ENCODE results near the gene RPH3AL. TPM values are rescaled to one million over a fixed set of nuclear protein-coding genes. Genes with fewer than 3 reads are reported as not detected.

Gene RPH3AL
- total and polyA plus RNA-seq, 2 of the 8 experiments (the other 6 are each of a cell fraction or from before 2014, with no cell fraction given) = 5.6 to 5.8 TPM

GRCh38 chr17:246226-246625, 106.4 kb downstream of the RPH3AL start:
- H2BK15ac ChIP-seq (ENCODE audit: low read length) = no peak overlapping the region
- no peak overlapping the region for H3K4ac ChIP-seq (replicated peaks; ENCODE audit: insufficient read length, low read depth, low read length)
- no peak overlapping the region for H3K23ac ChIP-seq (ENCODE audit: insufficient read length)
- no peak overlapping the region for H4K91ac ChIP-seq (replicated peaks; ENCODE audit: insufficient read length, low read length)
- H3K36me3 ChIP-seq (ENCODE audit: control insufficient read depth in 2 of 4, insufficient read depth in 4 of 4, low read length in 3 of 4) = no peaks in the 10 kb centered on the region; a peak in 1 of 8 replicates
- DNase-seq (ENCODE audit: low read depth in 1 of 2, low spot score in 2 of 2) (no peak), FAIRE-seq (no peak)
- no peaks in the 10 kb centered on the region for H3K79me2 ChIP-seq (ENCODE audit: control insufficient read depth in 1 of 2, insufficient read depth in 2 of 2, low read length in 2 of 2)
- no peak overlapping the region for H4K5ac ChIP-seq (ENCODE audit: insufficient read length, low read depth, low read length)
- H3K79me1 ChIP-seq (ENCODE audit: low read depth, low read length) = no peaks in the 10 kb centered on the region
- H3K9ac ChIP-seq (replicated peaks in 1 of 4; ENCODE audit: extremely low read depth in 1 of 4, low read depth in 3 of 4, low read length in 3 of 4) = no peak overlapping the region
- no peak overlapping the region for H3K56ac ChIP-seq (replicated peaks; ENCODE audit: insufficient read length, low read depth, low read length)
- peaks cover 4% of the 10 kb centered on the region for H3K23me2 ChIP-seq (ENCODE audit: low read depth, low read length)
- no peak overlapping the region for H3K4me2 ChIP-seq (ENCODE audit: insufficient read depth in 1 of 2, low read depth in 2 of 2, low read length in 2 of 2)
- H2BK12ac ChIP-seq (ENCODE audit: low read depth, low read length) = 0 out of 2 replicates have a peak overlapping the region, but pooled peaks have one; percentile 75
- no peak overlapping the region for H2BK5ac ChIP-seq (ENCODE audit: low read depth, low read length)
- H3K27me3 ChIP-seq (replicated peaks in 1 of 4; ENCODE audit: control insufficient read depth in 3 of 4, extremely low read depth in 1 of 4, insufficient read depth in 3 of 4, low read length in 3 of 4) = no peaks in the 10 kb centered on the region; a peak in 1 of 7 replicates
- H4K8ac ChIP-seq (ENCODE audit: extremely low read depth, insufficient read depth, low read length) = no peak overlapping the region
- WGBS, 2 experiments (ENCODE audit: extremely low coverage in 1 of 2, insufficient coverage in 1 of 2, insufficient read length in 1 of 2, insufficient replicate concordance in 2 of 2, low coverage in 1 of 2, low lambda C conversion rate in 2 of 2, missing lambda C conversion rate in 1 of 2) = 88% methylated on average over 14 of the region's 14 CpGs; no CpG with 5 or more reads in 1 of the 2 experiments
- no peaks in the 10 kb centered on the region for H3K4me1 ChIP-seq (replicated peaks in 1 of 4; ENCODE audit: control insufficient read depth in 3 of 4, insufficient read depth in 4 of 4, low read length in 3 of 4)
- H3K9me3 ChIP-seq (ENCODE audit: insufficient read depth in 2 of 2, low read depth in 1 of 2, low read length in 1 of 2) = no peaks in the 10 kb centered on the region
- H2AK5ac ChIP-seq (ENCODE audit: low read depth, low read length) = no peak overlapping the region
- no peak overlapping the region for H2AFZ ChIP-seq (ENCODE audit: low read length)
- ChIA-PET POLR2A (ENCODE audit: partially characterized antibody) (no interaction called here), CTCF (ENCODE audit: partially characterized antibody) (no interaction called here)
- H2BK120ac ChIP-seq (replicated peaks; ENCODE audit: low read depth, low read length) = no peak overlapping the region
- H2BK20ac ChIP-seq (ENCODE audit: low read length) = no peak overlapping the region
- peaks cover 0 to 7% of the 10 kb centered on the region in 2 experiments for H4K20me1 ChIP-seq (replicated peaks in 1 of 2; ENCODE audit: control insufficient read depth in 1 of 2, insufficient read depth in 2 of 2, low read length in 2 of 2)
- H3K18ac ChIP-seq (ENCODE audit: extremely low read depth, low read length) = no peak overlapping the region
- H3K4me3 ChIP-seq (ENCODE audit: extremely low read depth in 1 of 4, insufficient read depth in 2 of 4, low read depth in 3 of 4, low read length in 4 of 4) = no peak overlapping the region
- no peak overlapping the region for H3K14ac ChIP-seq (ENCODE audit: insufficient read length)
- no peak overlapping the region for H3K27ac ChIP-seq (ENCODE audit: low read depth, low read length)
- TF ChIP-seq EP300 (IDR thresholded peaks at IDR 0.05; ENCODE audit: borderline replicate concordance in 1 of 2, low read depth in 2 of 2, low read length in 2 of 2) (no peak), POLR2AphosphoS5 (IDR thresholded peaks at IDR 0.05; ENCODE audit: low read depth, low read length) (no peak), PHF8 (conservative IDR thresholded peaks at IDR 0.05; ENCODE audit: low read depth, low read length) (no peak), NRF1 (IDR thresholded peaks at IDR 0.05; ENCODE audit: low read depth, low read length) (no peak), FOSL1 (IDR thresholded peaks at IDR 0.05; ENCODE audit: insufficient read depth, low read depth, low read length) (no peak), SP1 (IDR thresholded peaks at IDR 0.05; ENCODE audit: low read depth, low read length) (no peak), KDM1A (IDR thresholded peaks at IDR 0.05; ENCODE audit: borderline replicate concordance, low read length) (no peak), POLR2A (IDR thresholded peaks at IDR 0.05; ENCODE audit: control extremely low read depth in 1 of 2, low read depth in 2 of 2, low read length in 2 of 2) (no peak), GTF2F1 (IDR thresholded peaks at IDR 0.05; ENCODE audit: borderline replicate concordance, low read depth, low read length) (no peak), HDAC6 (IDR thresholded peaks at IDR 0.05; ENCODE audit: low read depth, low read length) (no peak), CBX5 (IDR thresholded peaks at IDR 0.05; ENCODE audit: low read depth, low read length) (no peak), KDM5A (IDR thresholded peaks at IDR 0.05; ENCODE audit: low read length) (no peak), SUZ12 (IDR thresholded peaks at IDR 0.05; ENCODE audit: low read length) (no peak)
- TF ChIP-seq, protein P1, sequence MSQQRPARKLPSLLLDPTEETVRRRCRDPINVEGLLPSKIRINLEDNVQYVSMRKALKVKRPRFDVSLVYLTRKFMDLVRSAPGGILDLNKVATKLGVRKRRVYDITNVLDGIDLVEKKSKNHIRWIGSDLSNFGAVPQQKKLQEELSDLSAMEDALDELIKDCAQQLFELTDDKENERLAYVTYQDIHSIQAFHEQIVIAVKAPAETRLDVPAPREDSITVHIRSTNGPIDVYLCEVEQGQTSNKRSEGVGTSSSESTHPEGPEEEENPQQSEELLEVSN (IDR thresholded peaks at IDR 0.05) = no peak

All from H1 (cell line).